Measurements from ENCODE around the gene DTD1.

DNA sequence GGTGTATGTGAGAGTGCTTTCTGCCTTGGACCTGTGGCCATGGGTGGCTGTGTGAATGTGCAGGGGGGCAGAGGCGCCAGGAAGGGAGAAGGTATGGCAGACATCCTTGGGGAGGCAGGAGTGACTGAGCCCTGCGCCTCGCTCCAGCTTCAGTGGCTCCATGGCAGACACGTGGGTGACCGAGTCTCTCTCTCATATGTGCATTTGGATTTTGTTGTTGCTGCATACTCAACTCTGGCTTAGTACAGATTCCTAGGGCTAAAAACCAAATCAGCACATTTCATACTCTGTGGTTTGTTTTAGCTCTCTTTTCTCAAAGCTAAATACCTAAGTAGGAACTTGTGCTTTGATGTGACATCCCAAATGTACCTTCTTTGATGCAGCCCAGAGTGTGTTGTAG, 97.6 kb downstream of the DTD1 start:
- TF ChIP-seq EZH2phosphoT487 (IDR thresholded peaks at IDR 0.05; ENCODE audit: insufficient read depth, low read depth) (no peak), EZH2 (IDR thresholded peaks at IDR 0.05; ENCODE audit: insufficient read depth, poor library complexity, severe bottlenecking) (no peak)
